HG02852 (cell line): ENCODE results near the gene TSPEAR.
"Not testable (repeated sequence)": the region's sequence is repeated elsewhere in the genome, so short reads cannot be mapped to it uniquely, and the experiment has no call there.

Experiments used
- ATAC-seq: cut with Tn5 transposase; IDR thresholded peaks from one replicate; pipeline ENCODE4 v1.9.1; 2021; ENCODE audit warnings: mild to moderate bottlenecking, moderate library complexity; ENCODE audit not compliant: unreplicated experiment

Gene TSPEAR

DNA sequence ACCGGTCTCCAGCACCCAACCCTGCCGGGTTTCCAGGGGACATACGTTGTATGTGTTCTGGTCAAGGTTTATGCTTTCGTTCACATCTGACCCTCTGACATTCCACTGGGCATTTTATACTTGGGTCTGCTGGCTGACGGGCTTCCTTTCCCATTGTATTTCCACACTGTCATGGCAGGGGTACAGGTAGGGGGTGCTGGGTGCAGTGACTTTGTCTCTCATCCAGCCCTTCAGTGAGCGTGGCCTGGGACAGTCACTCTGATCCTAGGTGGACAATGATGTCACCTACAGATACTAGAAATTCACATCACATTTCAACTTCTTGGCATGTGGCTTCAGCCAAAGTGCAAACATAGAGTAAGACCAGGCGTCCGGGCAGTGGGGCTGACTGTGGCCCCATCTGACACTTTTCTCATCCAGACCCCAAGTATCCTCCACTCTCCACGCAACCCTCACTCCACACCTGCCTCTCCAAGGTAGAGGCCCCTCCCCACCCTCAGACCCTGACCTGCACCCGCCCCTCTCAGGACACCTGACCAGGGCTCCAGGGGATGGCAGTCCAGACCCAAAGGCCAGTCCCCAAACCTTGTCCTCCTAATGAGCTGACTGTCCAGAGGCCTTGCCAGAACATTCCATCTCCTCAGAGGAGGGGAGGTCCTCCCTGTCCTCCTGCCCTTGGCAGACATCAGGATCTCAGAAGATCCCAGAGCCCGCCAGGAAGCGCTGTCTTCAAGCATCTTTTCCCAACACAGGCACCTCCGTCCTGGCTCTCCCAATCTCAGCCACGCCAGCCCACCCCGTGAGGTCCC, 75.0 kb downstream of the TSPEAR start:
- no peak for ATAC-seq

DNA sequence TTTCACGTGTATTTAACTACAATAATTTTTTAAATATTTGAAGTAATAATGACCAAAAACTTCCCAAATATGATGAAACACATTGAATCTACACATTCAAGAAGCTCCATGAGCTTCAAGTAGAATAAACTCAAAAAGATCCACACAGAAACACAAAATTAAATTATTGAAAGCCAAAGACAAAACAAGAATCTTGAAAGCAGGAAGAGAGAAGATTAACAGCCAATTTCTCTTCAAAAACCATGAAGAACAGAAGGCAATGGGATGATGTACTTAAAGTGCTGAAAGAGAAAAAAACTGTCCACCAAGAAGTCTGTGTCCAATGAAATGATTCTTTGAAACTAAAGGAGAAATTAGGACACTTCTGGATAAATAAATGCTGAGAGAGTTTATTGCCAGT, 79.3 kb downstream of the TSPEAR start:
- no peak for ATAC-seq

DNA sequence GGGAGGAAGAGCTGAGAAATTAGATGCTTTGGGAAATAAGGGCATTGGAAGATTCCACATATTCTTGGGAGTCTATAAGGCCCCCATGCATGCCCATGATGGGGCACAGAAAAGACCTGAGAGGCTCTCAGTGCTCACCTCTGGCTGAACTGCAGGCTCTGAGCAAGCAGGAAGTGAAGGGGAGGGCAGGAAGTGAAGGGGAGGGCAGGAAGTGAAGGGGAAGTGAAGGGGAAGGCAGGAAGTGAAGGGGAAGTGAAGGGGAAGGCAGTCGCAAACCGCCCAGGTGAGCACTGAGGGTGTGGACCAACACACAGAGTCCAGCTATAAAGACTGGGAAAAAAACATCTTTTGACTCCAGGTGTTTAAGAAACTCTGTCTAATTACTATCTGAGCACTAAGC, 80.9 kb downstream of the TSPEAR start:
- no peak for ATAC-seq

DNA sequence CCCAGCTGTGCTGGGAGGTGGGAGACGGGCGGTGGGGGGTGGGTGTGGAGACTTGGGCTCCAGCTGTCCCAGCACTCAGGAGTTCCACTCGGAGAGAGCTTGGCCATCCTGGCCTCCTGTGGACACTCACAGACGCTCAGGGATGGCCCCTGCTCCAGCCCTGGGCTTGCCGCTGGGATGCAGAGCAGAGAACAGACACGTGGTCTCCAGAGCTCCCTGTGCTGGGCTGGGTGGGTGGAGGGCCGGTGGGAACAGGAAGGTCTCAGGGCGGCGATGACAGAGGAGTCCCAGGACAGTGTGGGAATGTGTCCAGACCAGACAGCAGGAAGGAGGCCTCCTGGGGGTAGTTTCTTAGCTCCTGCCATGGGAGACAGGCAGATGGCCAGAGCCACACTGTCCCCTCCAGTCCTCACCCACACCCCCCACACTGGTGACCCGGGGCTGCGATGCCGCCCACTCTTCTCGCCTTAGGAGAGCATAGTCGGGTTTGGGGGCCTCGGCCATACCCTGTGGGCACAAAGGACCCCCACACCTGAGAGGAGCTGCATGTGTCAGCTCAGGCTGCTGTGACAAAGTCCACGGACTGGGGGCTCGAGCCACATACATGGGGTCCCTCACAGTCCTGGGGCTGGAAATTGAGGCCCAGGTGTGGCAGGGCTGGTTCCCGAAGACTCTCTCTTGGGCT, 82.5 kb downstream of the TSPEAR start:
- no peak for ATAC-seq

DNA sequence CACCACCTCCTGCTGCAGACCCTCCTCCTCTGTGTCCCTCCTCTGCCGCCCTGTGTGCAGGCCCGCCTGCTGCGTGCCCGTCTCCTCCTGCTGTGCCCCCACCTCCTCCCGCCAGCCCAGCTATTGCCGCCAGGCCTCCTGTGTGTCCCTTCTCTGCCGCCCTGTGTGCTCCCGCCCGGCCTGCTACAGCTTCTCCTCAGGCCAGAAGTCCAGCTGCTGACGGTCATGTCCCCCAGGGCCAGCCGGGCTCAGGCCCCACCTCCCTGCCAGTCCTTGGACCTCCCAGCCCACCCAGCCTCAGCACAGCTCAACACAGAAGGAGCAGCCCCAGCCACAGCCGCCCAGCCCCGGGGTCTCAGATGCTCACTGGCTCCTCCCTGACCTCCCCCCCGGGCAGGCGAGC, 83.5 kb downstream of the TSPEAR start:
- not testable (repeated sequence) for ATAC-seq

DNA sequence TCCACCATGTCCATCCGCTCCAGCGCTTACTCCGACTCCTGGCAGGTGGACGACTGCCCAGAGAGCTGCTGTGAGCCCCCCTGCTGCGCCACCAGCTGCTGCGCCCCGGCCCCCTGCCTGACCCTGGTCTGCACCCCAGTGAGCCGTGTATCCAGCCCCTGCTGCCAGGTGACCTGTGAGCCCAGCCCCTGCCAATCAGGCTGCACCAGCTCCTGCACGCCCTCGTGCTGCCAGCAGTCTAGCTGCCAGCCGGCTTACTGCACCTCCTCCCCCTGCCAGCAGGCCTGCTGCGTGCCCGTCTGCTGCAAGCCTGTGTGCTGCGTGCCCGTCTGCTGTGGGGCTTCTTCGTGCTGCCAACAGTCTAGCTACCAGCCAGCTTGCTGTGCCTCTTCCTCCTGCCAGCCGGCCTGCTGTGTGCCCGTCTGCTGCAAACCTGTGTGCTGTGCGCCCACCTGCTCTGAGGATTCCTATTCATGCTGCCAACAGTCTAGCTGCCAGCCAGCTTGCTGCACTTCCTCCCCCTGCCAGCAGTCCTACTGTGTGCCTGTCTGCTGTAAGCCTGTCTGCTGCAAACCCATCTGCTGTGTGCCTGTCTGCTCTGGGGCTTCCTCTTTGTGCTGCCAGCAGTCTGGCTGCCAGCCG, 84.1 kb downstream of the TSPEAR start:
- not testable (repeated sequence) for ATAC-seq

DNA sequence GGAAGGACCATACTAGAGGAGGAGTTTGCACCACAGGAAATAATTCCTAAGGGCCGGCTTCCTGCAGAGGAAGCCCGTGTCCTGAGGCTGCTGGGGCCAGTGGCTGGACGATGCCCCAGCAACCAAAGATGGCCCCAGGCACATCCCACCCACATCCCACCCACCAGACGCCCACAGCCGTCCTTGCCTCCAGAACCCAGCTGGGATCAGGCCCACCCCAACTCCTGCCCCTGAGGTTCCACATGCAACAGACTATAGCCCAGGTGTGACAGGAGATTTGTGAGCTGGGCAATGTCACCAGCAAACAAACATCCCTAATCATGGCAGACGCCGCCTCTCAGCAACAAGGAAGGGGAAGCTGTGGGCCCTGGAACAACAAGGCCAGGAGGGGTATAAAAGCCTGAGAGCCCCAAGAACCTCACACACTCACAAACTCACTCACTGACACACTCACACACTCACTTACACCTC, 84.7 kb downstream of the TSPEAR start, which contains the start of gene KRTAP10-9:
KRTAP10-9 (plus strand) TSS at position 421 of the 471 bp plus-strand sequence. CDS start 79 bp downstream, outside the sequence.
- no peak for ATAC-seq

DNA sequence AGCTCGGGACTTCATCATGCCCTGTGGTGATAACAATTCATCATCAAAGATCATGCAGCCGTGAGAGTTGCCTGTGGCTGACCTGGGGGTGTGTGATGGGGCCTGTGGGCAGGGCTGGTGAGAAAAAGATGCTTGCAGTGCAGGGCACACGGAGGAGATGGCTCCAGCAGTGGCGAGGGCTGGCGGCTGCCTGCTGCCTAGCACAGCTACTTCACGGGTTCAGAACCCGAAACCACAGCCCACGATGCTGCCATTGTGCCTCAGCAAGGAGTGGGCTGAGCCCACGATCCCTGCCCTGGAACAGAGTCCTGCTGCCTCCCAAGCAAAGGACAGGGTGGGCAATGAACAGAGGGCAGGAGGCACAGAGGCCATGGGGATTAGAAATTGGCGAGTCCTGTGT, 85.1 kb downstream of the TSPEAR start:
- no peak for ATAC-seq

DNA sequence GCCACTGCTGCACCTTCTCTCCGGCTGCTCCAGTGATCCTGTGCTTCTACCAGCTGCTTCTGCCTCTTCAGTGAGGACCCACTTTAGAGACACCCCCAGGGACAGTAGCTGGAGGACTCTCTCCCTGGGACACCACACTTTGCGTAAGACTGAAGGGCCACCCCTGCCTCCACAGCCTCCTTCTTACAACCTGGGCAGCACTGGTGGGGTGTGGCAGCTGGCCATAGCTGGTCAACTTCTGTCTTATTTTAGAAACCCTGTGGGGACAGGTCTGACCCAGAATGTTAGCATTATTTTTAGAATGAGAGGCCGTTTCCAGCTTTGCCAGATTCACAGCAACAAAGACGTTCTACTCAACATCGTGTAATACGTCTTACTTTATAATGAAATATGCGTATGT, 85.6 kb downstream of the TSPEAR start:
- no peak for ATAC-seq

DNA sequence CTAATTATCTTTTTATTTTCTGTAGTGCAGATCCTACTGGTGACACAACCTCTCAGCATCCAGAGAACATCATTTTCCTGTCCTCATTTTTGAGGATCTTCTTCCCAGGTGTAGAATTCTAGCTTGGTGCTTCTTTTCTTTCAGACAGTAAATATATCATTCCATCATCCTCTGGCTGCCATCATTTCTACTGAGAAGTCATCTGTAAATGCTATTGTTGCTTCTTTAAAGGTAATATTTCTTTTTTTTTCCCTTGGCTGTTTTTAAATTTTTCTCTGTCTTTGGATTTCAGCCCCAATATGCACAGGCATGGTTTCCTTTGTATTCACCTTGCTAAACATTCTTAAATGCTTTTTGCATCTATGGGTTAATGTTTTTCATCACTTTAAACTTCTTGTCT, 87.8 kb downstream of the TSPEAR start:
- no peak for ATAC-seq

DNA sequence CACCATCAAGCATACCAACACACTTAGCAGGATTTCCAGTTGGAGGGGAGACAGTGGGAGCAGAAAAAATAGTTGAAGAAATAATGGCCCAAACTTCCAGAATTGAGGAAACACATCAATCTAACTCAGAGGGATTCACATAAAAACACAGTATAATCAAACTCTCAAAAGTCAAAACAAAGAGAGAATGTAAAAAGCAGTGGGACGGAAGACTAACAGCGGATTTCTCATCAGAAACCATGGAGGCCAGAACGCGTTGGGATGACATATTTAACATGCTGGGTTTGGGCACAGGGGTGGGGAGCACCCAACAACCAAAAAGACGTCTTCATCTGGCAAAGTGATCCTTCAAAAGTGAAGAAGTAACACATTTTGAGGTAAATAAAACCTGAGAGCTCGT, 91.5 kb downstream of the TSPEAR start:
- ATAC-seq: no peak

DNA sequence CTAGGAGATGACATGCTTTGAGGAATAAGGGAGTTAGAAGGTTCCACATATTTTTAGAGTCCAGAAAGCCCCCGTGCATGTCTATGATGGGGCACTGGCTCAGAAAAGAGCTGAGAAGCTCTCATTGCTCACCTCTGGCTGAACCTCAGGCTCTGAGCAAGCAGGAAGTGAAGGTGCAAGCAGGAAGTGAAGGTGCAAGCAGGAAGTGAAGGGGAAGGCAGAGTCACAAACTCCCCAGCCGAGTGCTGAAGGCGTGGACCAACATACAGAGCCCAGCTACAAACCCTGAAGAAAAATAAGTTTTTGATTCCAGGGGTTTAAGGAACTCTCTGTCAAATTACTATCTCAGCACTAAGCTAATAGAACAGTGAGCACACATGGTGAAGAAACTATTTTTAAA, 92.5 kb downstream of the TSPEAR start:
- no peak for ATAC-seq

DNA sequence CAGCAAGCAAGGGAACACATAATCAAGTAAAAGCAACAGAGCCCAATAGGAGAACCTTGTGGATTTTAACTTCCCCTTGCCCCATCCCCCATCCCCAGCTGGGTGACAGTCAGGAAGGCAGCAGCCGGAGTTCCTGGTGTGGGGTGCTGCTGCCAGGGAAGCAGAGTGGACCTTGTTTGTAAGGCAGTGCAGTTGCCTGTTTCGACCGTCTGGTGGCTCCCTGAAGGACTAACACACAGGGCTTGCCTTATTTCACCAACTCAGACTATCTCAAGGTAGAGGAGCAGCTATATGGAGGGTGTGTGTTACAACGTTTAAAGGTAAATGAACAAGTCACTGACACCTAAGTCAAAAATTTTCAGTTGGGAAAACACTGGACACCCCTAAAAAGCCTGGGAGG, 92.9 kb downstream of the TSPEAR start:
- ATAC-seq: no peak

DNA sequence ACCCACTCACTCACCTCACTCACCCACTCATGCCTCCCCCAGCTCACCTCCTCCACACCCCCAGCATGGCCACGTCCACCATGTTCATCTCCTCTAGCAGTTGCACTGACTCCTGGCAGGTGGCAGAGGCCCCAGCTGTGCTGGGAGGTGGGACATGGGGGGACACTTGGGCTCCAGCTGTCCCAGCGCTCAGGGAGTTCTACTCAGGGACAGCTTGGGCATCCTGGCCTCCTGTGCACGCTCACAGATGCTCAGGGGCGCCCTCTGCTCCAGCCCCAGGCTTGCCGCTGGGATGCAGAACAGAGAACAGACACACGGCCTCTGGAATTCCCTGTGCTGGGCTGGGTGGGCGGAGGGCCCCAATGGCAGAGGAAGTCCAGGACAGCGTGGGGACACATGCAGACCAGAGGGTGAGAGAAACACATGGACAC, 94.3 kb downstream of the TSPEAR start:
- ATAC-seq: no peak

DNA sequence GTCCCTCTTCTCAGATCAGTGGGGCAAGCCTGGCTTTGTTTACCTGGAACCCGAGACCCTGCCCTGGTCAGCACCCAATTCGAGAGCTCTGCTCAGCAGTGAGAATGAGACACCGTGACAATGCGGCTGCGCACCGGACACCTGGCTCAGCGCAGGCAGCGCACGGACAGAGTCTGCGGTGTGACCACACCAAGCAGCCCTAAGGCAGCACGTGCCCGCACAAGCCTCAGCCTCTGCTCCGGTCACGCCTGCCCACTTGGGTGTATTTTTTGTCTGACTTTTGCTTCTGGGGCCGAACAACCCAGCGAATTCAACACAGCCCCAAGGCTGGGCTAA, 94.8 kb downstream of the TSPEAR start:
- no peak for ATAC-seq

DNA sequence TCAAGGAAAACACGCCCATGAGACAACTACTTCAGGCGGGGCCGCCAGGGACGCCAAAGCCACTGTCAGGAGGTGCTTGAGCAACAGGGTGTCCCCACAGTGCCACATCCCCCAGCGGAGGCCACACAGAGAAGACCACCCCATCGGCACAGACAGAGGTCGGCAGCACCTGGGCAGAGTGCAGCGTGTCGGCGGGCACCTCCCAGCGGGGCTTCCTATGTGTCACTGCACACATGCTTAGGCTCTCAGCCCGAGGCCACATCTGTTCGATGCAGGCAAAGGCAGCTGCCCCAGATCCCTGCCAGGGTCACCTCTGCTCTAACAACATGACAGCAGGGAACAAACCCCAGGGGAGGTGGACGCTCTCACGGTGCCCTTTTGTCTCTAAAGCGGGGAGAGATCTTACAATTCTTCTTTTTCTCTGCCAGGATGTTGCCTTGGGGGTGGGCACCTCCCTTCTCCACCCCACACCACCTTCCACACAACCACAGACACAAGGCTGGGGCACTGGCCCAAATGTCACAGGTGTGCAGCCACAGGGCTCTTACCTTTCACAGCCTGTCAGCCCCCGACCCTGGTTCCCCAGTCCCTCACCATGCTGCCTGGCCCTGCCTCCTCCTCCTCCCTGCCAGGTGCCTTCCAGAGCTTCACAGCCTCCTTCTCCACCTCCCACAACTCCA, 95.3 kb downstream of the TSPEAR start:
- no peak for ATAC-seq

DNA sequence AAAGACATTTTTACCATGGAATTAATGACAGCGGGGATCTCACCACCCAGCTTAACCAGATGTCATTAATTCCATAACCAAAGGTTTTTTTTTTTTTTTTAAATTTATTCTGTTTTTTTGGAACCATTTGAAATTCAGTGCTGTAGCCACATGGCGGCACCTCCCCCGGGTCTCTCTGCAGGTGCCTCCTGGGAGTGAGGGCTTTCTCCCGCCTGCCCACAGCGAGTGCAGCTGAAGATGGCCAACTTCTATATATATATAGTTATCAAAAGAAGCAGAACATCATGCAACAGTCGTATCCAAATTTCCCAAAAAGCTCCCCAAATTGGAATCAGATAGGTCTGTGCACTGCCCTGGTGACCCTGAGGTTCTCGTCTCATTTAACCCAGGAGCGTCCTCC, 95.9 kb downstream of the TSPEAR start:
- no peak for ATAC-seq

DNA sequence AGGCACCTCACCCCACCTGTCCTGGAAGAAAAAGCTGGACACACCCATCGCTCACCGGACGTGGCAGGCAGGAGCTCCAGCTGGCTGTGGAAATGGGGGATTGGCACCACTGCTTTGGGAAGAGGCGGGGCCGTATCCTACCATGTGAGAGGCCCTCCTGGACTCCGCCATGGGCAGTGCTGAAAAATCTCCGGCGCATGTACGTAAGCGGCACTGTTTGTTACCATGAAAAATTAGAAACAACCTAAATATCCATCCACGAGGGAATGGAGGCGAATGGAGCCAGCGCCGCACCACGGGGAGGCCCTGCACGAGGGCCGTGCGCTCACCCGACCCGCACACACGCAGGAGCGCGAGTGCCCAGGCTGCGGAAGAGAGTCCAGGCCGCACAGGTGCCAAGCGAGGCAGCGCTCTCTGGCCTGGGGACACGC, 96.4 kb downstream of the TSPEAR start:
- no peak for ATAC-seq

DNA sequence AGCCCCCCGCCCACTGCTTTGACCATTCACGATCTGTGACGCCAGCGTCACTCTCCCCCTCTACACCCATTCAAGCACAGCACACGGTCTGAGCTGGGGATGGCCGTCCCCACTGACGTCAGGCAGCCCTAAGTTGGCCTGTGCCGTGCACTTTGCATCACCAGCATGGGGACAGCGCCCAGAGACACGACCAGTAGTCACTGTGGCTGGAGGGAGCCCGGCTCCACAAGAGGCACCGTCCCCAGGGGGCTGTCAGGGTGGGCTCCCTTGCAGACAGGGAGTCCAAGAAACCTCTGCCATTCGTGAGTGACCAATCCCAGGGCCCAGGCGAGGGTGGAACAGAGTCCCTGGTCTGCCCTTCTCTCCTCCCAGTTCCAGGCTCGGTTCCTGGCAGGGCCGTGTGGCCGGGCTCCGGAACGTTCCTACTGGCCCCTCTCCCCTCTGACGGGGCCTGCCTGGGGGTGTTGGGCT, 97.2 kb downstream of the TSPEAR start:
- ATAC-seq: no peak

DNA sequence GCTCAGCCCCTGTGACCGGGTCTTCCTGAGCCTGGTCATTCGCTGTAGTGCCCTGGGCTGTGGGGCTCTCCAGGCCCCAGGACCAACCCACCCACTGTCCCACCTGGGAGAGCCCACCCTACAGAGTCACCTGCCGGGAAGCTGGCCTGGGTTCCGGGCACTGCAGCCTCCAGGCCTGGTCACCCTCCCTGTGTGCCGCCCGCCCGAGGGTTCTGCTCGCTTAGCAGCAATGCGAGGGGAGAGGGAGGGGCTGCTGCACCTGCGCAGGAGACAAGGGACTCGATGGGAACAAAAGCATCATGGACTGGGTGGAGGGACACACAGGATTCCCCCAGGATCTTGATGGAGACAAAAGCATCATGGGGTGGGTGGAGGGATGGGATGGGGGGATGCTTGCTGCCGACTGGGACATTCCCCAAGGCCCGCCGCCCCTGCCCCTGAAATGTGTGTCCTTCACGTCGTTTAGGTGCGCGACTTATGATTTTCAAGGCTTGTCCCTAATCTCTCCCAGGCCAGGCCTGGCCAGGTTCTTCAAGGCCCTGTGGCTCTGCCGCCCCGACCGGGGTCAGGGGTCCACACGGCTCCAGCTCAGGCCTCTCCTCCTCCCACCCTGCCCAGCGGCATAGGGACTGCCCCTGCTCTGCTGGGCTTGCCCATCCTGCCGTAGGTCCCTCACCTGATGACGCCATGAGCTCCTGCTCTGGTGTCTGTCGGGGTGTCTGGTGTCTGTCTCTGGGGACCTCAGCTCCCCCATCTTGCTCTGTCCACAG, 97.8 kb downstream of the TSPEAR start:
- ATAC-seq: no peak
